Activated T-cell treated with anti-CD3 and anti-CD28 coated beads, Interleukin-2, amount 50 U/mL, for 48 hours (primary cell): Measurements from ENCODE around the gene GATB.

Experiments
- DNase-seq, 2 experiments: peaks; one replicate each; pipeline ENCODE4 v3.0.0-alpha.2; 2020

Gene GATB, protein sequence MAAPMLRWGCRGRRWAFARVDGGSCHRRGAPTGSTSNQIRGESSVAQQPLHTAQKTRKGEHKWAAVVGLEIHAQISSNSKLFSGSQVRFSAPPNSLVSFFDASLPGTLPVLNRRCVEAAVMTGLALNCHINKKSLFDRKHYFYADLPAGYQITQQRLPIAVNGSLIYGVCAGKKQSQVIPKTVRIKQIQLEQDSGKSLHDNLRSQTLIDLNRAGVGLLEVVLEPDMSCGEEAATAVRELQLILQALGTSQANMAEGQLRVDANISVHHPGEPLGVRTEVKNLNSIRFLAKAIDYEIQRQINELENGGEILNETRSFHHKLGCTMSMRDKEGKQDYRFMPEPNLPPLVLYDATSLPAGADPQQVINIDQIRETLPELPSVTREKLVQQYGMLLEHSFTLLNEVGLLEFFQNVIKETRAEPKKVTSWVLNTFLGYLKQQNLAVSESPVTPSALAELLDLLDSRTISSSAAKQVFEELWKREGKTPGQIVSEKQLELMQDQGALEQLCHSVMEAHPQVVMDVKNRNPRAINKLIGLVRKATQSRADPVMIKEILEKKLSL

DNA sequence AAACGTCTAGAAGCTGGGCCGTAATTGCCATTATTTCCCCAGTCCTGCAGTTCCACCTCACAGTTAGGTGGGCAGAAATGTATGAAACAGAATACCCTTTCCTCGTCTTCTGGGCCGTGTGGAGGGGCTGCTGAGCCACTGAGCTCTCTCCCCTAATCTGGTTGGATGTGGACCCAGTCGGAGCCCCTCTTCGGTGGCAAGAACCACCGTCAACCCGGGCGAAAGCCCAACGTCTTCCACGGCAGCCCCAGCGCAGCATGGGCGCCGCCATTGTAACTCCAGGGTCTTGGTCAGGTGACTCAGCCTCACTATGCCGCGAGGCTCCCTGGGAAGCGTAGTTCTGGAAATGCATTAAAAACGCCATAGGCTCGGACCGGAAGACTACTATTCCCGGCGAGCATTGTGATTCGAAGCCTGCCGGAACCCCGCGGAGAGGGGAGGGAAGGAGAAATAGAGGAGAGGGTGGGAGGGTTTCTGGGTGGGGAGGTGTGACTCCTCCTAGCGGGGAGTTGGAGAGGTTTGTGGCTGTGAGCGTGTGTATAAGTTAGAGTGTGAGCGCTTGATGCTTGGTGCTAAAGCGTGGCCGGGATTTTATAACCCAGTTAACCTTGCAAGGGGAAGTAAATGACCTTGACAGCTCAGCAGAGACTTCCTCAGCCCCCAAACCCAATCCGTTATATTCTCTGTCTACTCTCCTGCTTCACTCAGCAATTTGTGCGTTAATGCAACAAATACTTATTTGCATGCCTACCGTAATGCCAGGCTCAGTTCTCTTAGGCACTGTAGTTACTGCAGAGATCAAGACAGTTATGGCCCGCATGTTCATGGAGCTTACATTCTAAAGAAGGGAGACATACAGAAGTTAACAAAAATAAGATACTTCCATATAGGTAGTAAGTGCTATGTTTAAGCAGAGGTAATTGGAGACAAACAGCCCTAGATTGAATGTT lies at the start of gene GATB:
Gene GATB, minus strand, starts transcription at position 296 of the 950 bp plus-strand sequence. Its CDS starts 25 bp downstream, at position 271.
- peak; percentile 90 for DNase-seq

DNA sequence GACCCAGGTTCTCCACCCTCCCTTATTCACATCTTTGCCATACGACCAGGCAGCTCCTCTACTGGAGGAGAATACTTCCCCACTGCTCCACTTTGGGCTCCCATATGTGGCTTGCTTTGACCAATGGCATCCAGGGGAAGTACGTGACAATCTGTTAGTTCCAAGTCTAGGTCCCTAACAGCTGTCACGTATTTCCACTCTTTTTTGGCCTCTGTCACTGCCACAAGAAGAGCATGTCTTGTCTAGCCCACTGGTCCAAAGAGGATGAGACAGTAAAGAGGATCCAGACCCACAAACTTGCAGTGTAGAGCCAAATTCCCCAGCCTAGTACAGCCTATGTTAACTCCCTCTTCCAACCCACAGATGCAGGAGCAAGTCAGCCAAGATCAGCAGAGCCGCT lies 49.7 kb upstream of the GATB start:
- DNase-seq = no peak

DNA sequence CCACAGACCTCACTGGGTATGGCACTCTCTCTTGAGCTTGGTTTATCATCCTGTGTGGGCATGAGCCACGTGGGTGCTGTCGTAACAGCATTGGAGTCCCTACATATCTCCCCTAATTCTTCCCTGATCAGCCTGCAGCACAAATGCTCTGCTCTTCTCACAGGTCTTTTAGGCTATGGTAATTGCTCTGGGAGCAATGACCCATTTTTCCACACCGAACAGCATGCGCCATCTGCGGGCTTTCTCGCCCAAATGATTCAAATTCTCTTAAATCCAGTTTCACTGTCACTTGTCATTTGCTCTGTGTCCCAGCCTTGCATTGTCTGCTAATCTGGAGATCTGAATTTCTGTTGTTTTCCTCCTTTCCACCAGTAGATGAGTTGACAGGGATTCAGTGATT lies 48.9 kb upstream of the GATB start:
- DNase-seq = no peak

DNA sequence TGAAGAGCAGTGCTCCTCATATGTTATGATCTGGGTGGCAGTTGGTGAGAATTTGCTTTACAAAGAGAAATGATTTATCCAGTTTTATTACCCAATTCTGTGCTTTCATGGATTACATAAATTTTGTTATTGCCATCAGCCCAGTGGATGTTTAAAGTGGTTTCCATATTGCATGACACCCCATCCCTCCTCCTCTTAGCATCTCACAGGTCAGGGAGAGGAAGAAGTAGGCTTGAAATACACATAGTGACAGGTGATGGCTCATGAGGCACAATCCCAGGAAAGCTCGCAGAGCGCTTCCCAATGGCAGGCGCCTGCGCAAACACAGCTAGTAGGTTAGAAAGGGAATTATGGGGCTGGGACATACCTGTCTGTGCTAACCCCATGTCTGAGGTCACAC lies 47.7 kb upstream of the GATB start:
- DNase-seq = no peak

DNA sequence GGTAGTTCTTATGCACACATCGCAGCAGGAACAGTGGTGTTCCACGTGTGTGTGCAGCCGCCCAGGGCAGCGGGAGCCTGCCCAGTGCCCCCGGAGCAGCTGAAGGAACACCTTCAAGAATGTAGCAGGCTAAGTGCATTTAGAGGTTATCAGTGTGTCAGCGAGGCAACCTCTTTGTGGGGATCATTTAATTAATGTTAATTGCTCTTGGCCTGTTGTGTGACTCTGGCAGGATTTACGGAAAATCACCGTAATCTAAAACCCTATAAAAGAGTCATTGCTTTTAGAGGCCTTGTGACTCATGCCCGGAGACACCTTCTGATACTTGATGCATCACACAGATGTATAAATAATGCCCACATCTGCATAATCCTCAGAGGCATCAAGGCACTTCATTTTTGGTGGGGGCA lies 47.3 kb upstream of the GATB start:
- no peak for DNase-seq

DNA sequence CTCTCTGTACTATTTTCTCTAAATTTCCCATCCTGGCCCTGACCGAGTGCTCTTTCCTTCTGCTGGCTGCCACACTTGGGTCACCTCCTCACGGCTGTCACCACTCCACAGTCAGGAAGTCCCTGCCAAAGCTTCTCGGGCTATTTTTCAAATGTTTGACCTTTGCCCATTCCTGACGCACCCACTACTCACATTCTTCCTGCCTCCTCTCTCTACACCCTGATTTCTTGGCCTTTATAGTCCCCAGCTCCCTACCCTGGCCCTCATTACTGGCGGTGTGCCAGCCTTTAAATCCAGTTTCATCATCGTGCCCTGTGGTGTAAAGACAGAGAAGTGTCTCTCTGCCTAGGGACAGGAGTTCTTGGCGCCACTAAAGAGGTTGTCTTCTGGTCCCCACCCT lies 46.4 kb upstream of the GATB start:
- DNase-seq = no peak

DNA sequence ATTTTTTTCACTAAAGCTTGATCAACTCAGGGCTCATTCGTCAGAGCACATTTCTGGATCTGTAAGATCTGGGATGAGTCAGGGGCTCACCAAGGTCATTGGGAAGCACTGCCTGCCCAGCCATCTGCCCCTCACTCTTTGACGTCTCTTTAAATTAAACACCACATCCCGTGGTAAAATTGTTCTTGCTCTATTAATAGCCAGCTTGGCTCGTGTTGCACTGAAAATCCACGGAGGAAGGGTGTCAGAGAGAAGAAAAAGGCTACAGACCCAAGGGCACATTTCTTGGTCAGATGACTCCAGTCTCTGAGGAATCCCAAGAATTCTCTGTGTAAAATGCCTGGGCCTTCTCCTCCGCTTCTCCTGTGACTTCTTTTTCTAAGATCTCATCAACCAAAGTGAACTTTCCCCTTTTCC lies 45.7 kb upstream of the GATB start:
- DNase-seq = no peak

DNA sequence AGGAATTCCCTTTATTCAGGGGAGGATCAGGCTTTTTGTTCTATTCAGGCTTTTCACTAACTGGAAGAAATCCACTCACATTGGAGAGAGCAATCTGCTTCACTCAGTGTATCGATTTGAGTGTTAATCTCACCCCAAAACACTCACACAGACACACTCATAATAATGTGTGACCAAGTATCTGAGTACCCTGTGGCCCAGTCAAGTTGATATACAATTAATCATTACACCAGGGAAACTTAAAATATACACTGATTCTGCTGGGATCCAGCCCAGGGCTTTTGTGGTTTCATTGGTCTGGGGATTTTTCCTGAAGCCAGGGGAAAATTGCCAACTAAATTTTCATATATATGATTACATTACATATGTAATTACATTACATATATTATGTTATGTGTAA lies 44.0 kb upstream of the GATB start:
- no peak for DNase-seq

DNA sequence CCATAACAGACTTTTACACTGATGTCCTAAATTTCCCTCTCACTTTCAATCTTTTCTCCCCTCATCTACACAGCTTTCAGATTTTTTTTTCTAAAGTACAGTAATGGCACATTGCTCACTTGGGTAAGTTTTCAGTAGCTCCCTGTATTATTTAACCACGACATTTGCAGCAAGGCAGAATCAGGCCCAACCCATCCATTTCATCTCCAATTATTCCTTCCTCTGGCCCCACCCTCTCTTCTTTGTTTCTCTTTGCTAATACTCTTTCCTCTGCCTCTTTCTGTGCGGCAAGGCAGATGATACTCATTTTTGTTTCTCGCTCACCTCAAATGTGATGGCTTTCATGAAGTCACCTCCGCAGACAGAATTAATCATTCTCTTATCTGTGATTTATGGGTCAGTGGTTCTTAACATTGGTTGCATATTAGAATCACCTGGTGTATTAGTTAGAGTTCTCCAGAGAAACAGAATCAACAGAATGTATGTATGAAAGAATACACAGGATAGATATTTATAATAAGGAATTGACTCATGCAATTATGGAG lies 43.4 kb upstream of the GATB start:
- DNase-seq = no peak

DNA sequence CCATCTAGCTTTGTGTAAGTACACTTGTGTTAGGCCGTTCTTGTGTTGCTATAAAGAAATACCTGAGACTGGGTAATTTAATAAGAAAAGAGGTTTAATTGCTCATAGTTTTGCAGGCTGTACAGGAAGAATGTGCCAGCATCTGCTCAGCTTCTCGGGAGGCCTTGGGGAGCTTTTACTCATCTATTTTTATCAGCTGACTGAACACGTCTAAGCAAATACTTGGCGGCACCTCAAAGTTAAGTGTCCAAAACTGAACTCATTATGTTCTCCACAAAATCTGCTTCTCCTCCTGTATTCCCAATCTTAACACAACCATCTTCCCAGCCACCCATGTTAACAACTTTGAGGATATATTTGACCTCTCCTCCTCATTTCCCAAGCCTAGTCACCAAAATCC lies 42.4 kb upstream of the GATB start:
- DNase-seq = no peak

DNA sequence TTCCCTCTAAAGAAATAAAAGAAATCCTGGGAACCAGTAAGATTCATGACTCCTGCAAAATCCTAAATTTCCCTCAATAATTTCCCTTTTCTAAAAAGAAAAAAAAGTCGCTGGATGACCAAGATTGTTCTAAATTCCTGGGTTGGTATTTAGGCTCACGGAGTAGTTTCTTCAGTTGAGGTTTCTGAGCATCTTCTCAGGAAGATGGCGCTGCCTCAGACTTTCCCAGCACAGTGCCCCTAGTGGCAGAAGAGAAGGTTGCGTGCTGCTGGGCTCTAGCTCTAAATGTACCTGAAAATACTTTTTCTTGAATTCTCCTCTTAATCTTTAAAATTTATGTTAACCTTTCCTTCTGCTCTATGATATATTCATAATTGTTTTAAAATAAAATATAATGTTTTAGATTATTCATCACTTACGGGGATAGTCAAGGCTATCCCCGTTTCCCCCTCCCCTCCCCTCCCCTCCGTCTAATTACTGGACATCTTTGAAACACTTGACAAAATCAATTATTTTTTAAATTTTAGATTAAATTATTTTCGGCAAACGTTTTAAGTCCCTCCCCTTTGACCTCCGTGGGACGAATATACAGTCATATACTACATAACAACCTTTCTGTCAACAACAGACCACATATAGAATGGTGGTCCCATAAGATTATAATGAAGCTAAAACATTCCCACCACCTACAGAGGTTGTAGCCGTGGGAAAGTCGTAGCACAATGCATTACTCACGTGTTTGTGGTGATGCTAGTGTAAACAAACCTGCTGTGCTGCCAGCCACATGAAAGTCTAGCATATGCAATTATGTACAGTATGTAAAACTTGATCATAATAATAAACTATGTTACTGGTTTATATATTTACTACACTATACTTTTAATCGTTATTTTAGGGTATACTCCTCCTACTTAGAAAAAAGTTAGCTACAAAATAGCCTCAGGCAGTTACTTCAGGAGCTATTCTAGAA lies 41.0 kb upstream of the GATB start:
- DNase-seq = peak; percentile 74 to 76

DNA sequence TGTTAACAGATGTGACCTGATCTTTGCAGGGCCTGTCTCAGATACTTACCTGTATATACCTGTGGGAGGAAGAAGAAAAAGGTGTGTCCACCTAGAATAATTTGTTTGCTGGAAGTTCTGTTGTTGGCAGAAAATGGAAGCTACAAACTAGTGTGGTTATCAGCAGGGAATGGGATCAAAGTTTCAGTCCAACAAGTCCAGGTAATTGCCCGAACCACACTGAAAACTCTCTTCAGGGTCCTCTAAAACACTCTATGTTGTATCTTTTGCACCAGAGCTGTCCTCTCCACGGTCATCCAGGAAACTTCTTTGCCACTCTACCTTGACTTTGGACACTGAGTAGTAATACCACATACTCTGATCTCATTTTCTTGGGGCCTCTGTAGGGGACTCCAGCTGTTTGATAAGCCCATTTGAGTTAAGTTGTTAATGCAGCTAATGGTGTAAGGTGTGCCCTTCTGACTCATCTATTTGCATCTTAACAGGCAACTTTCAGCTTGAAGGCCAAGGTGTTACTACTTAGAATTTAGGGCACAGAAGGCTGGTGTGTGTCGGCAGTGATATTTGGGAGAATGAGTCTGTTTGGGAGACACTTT lies 38.7 kb upstream of the GATB start:
- no peak for DNase-seq

DNA sequence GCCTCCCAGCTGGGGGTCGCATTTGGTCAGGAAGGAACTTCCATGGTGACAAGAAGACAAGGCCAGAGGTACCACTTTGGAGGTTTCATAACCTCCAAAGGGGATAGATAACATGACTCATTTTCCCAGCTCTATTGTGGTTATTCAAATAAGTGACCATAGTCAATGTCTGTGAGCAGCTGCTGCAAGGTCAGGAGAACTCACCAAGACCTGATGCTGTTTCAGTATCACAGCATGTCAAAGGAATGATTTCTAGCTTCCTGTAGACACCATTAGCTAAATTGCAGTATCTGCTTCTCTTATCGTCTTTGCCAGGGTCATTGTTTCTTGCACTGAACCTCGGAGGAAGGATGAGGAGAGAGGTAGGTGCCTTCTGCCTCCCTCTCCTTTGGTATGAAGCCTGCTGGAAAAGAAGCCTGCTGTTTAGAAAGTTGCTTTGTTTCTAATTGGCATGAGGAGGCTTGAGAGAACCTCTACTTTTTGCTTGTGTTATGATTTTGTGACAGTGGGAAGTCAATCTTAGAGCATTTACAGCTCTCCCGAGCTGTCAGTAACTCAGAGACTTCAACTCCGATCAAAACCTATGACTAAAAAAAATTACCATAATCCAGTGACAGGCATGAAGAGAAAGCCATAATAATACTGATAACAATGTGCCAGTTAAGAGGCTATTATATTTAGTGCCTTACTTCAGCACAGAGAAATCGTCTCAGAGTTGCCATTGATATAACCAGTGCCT lies 38.0 kb upstream of the GATB start:
- no peak for DNase-seq

DNA sequence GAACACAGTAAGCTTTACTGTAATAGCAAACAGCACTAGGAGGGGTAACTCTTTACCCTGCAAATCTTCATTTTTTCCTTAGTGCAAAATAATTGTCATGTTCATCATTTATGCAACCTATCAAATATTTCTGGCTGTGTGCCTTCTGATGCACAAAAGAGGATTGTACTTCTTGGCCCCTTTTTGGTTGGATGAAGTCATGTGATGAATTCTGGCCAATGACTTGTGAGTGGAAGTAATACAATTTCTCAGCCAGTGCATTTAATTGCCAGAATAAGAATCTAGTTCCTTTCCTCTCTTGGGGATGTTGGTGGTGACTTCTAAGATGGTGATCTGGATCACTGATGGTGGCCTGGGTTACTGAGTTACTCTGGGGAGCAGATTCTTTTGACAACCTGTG lies 37.0 kb upstream of the GATB start:
- no peak for DNase-seq

DNA sequence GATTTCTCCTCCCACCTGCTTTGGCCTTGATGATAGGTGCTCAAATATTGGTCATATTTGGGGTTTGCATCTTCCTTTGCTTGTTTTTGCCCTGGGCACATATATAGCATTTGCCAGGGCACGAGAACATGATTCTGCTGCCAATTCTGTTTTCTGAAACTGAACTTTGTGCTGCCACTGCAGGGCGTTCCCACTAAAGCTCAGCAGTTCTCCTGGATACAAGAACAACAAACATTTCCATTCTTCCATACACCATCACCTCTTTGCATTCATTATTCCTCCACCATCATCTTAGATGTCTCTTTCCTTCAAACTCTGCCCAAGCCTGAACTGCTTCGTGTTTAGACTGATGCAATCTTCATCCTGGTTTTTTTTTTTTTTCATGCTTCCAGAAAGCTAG lies 36.3 kb upstream of the GATB start:
- DNase-seq = no peak

DNA sequence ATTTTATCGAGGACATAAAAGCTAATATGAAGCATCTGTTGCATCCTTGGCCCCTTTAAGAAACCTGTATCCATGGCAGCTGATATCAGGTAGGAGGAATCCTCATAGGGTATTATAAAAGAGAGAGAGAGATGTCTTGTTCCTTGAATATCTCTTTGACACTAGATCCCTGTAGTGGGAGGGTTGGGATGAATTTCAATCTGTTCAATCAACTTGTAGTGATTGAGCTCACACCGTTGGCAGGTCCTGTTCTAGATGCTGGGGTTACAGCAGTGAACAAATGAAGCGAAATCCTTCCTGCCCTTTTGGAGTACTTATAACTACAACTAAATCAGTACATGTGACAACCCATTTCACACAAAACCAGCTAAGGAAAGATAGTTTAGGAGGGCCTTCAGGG lies 35.3 kb upstream of the GATB start:
- no peak for DNase-seq

DNA sequence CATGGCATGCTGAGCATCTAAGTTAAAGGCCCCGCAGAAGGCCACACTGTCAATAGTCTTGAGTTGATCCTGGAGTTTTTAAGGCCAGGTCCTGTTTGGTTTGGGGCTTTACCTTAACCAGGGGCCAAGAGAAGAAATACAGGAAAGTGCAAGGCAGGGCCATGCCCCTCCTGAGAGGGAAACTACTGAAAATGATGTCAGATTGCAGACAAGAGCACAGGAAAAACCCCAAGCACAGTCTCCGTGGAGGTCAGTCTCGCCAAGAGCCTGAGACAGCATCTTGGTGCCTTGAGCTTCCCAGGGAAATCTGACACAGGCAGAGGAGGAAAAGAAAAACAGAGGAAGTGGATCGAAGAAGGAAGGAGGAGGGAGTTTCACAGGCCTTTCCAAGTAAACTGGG lies 32.2 kb upstream of the GATB start:
- no peak for DNase-seq

DNA sequence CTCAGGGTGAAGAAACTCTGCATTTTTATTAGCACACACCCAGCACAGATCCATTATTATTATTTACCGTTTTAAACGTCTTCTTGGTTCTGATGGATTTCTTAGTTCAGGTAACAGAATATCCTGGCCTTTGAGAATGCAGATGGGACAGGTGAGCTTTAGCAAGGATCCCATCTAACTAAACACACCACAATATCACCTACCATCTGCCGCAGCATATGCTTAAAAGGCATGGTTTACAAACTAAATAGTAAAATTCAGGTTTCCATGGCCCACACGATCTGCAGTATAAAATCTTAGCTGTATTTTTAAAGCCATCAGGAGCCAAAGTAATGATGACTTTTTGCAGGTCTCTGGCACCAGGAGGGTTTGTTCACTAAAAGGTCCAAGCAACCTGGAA lies 31.7 kb upstream of the GATB start:
- no peak for DNase-seq

DNA sequence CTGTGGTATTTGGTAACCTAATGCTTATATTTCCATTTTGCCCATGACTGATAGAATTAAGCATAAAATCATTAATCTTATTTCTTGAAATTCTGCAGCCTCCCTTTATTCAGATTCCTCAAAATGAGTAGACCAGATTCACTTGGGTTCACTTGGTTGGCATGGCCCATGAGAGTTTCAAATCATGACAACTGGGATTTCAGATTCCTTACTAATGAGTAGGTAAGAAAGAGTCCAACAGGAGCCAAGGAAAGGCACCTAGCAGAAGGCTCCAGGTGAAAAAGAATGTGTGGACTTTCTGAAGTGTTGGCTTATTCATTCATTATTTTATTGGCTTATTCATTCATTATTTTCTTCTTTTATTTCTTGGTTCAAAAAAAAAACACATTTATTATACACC lies 27.2 kb upstream of the GATB start:
- DNase-seq = no peak

DNA sequence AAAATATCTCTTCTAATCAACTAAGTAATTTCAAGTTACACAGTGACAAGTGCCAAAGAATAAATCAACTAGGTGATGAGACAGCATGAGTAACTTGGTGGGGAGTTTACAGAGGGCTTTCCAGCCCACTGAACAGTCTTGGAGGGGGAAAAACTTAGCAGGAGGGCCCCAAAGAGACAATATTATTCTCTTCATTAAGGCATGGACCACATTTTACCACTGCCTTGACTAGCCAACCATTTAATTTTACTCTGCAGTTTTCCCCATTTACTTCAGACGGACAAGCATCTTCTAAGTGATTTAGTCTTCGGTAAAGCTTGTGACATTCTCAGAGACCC lies 25.3 kb upstream of the GATB start:
- DNase-seq = no peak

DNA sequence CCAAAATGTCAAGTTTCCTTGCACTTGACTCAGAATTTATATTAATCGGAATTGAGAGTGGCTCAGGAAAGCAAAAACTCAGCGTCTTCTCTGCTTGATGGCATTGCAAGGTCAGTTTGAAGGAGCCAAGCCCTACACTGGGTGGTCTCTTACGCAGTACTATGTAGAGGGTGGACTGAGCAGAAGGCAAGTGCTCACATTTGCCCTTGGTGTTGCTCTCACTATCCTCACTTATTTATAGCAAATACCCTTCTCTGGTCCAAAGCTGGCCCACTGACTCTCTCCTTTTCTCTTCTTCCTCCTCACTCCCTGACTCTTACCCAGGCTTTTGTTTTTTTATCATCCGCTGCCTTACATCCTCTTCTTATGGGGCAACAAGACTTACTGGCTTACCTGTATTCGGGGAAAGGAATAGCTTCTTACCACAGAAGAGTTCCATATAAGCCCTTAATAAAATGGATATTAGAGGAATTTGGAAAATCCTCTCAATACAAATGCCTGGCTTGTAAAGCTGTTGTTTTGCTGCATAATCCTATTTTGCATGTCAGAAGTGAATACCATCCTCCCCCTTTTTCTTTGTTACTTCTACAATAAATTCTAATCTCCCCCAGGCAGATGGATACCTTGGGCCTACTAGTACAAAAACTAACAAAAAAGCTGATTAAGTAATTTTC lies 24.8 kb upstream of the GATB start:
- no peak for DNase-seq
